GM18951 (cell line): ENCODE data around the gene CNTN4.

Experiments
- POLR2A ChIP-seq: IDR thresholded peaks from 4 replicates; pipeline ENCODE4 v1.6.1; 2011; ENCODE audit warnings: mild to moderate bottlenecking; ENCODE audit not compliant: insufficient read length, insufficient read depth; ENCODE audit errors: extremely low read depth
- in situ Hi-C: fragments of 300-500 bp; cut with MboI; formaldehyde crosslinking; loops from one replicate; pipeline ENCODE4 v1.12.0; 2022; ENCODE audit warnings: low sequenced_read_pairs, mixed read lengths, inconsistent platforms; ENCODE audit not compliant: unreplicated experiment

Gene CNTN4

DNA sequence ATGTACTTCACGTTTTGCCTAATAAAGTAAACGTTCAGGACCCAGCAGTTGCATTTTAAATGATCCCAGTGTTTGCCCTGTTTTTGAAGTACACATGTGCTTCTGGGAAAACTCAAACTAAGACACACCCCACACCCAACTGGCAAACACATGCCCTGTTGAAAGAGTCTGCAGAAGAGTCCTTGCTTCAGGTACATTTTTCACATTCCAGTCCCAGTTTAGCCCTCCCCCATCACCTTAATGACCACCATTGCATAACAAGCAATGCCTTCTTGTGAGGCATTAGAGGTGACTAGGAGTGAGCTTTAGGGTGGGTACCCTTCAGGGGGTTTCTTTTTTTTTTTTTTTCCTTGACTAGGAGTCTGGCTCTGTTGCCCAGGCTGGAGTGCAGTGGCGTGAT is 322.3 kb downstream of the CNTN4 start:
- in situ Hi-C loops = no loop called here
- TF ChIP-seq POLR2A = no peak

DNA sequence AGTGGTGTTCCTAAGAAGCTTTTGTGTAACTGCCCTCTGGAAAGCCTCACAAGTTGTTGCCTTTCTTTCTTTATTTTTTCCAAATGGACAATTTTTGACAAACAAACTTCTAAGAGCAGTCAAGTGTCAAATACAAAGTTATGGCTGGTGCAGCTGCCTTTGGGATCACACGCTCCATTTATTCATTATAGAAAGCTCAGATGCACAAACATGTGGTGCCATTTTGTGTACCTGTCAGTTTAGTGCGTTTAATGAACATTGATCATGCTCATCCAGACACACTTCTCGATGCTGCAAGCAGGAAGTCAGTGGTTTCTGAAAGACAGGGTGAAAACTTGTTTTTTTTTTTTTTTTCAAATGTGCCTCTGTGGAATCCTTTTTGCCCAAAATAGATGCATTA is 324.5 kb downstream of the CNTN4 start:
- TF ChIP-seq POLR2A = no peak
- in situ Hi-C loops = no loop called here

DNA sequence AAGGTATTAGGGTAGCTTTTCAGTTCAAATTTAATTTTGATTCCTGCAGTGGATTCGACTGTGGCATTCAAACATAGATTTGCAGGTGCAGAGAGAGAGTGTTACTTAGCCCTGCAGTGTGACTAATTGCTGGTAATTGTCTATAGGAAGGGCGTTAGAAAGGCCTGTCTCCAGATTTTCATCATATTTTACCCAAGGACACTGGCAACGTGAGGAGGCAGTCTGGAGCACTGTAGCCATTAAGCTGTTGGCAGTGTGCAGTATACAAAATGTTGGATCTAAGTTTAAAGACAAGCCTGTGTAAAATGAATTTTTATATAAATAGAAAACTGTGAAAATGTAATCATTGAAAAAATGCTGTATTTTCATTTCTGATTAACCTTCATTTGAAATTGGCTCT is 342.9 kb downstream of the CNTN4 start:
- in situ Hi-C loops = no loop called here
- no peak for TF ChIP-seq POLR2A

DNA sequence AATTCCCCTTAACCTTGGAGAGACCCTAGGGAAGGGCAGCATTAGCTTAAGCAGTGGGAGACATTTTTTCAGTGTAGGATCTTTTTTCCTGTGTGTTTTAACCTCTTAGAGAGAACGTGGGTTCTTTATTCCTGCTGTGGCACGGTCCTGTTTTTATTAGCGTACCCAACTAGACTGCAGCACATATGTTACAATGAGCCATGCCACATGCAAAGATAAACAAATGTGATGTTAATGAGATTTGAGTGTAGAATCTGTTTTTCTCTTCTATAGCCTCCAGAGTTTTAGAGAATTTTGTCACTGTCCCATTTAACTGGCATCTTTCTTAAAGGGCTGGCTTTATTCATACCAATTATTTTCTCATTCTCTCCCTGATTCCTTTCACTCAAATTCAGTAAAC is 347.5 kb downstream of the CNTN4 start:
- in situ Hi-C loops = no loop called here
- TF ChIP-seq POLR2A = no peak

DNA sequence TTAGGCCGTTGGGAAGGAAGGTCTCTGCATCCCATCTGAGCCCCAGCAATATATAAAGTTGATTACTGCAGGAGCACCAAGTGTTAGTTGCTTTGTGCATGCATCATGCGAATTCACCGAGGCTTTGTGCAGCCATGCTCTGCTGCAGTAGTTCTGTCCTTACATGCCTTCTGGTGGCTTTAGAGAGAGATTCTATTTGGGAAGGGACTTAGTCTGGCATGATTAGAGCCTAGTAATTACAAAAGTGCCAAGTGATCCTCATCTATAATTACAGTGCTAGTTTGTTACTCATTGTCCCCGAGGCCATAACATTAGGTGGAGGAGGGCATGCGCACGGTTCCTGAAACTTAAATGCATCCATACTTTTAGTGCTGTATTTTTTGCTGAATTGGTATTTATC is 353.6 kb downstream of the CNTN4 start:
- TF ChIP-seq POLR2A = no peak
- in situ Hi-C loops = no loop called here

DNA sequence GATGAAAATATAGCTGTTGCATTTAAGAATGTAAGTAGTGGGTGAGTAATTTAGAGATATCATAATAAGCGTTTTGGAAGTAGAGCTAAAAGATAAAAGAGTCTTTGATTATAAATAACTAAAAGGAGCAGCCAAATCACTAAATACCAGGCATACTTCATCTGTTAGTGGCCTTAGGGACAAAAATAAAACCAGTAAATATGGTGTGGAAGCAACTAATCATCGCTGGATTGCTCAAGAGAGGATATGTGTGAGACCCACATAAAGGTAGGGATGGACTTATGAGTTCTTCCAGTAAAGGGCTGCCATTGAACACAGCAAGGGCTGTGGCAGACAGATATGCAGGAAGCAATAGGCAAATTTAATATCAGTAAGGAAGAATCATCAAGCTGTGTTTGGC is 356.2 kb downstream of the CNTN4 start:
- in situ Hi-C loops = no loop called here
- TF ChIP-seq POLR2A = no peak

DNA sequence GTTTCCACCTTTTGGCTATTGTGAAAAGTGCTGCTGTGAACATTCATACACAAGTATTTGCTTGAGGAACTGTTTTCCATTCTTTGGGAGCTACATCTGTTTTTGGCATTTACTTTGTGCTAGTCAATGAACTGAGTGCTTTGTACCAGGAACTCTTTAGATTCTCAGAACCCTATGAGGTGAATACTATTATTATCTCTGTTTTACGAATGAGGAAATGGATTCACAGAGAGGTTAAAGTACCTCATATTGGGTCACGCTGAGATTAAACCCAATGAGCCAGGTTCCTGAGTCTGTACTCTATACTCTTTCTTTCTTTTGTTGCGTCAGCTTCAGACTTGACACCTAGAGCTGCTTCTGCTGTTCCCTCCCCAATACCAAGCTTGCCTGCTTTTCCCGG is 358.1 kb downstream of the CNTN4 start:
- no peak for TF ChIP-seq POLR2A
- in situ Hi-C loops = no loop called here

DNA sequence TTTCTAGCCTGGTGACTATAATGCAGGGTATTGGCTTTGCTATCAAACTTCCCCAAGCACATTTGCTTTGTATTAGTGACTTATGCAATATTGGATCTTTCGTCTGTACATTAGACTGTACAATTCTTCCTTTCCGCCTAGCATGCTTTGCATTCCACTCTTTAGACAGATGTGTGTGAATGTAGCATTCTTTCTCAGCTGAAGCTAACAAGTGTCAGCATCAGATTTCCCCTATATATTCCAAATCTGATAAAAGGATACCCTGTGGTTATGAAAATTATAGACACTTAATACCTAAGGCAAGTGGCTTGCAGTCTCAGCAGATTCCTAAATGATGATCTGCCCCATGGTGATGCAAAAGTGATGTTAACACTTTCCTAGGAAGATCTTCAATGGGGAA is 360.1 kb downstream of the CNTN4 start:
- in situ Hi-C loops = no loop called here

DNA sequence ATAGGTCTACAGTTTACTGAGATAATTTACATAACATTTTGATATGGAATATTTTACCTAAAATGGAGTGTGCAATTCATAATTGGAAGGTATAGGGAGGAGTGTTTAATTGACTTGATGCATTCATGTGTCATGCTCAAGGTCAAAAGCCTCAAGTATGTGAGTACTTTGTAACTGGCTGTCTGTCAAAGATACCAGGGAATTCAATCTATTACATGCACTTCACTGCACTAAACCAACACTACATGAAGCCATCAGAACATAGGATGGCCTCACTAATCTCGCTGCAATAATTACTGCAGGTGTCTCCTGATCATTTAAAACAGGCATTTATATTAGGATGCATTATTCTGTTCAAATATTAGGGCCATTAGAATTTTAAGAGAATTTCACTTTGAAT is 367.2 kb downstream of the CNTN4 start:
- no peak for TF ChIP-seq POLR2A
- in situ Hi-C loops = no loop called here

More for the DNA sequence above, 360.1 kb downstream of the CNTN4 start:
- no peak for TF ChIP-seq POLR2A

DNA sequence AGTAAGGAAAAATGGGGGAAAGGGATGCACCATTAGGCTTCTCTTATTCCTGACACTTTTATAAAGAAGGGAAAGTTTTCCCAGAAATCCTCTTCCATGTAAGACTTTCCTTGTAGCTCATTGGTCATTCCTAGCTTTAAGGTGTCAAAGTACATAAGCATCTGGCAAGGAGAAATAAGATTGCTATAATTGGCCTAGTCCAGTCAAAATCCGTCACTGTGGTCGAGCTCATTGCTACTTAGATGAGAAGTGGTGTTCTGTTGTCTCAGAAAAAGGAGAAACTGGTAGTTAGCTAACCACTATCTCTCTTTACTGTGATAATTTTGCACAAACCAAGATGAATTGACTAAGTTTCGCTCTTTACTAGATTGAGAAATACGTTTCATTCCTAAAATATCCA is 370.1 kb downstream of the CNTN4 start:
- in situ Hi-C loops = no loop called here
- TF ChIP-seq POLR2A = no peak

DNA sequence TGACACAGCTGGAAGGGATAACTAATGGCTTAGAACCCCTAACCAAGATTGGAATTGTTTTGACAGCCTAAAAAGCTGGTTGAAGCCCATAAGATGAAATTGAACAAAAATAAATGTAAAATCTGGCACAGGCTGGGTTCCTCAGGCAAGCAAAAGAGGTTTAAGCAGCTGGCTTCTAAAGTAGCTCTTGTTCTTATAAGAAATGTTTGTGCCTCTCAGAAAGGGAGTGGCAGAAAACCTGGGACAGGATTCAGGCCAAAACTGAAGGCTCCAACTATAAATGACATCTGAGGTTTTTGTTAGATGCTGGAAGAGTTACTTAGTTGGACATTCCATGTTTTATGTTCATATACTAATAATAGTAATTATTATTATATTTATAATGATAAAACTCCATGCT is 378.3 kb downstream of the CNTN4 start:
- in situ Hi-C loops = no loop called here

DNA sequence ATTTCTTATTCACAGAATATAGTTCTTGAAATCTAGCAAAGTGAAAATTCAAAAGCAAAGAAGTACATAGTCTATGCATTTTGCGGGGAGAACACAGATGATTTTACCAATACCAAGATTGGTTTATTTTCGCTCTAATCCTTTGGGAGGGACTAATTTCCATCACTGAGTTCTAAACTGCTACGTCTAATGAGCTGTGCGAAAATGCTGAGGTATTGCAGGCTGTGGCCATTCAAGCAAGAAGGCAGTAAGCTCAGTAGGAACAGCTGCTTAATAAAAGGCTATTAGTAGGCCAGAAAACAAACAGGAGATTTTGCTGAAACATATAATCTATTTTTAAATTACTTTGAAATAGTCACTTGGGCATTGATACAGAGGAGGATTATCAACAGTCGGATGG is 379.0 kb downstream of the CNTN4 start:
- TF ChIP-seq POLR2A = no peak
- in situ Hi-C loops = no loop called here

More for the DNA sequence above, 378.3 kb downstream of the CNTN4 start:
- no peak for TF ChIP-seq POLR2A

DNA sequence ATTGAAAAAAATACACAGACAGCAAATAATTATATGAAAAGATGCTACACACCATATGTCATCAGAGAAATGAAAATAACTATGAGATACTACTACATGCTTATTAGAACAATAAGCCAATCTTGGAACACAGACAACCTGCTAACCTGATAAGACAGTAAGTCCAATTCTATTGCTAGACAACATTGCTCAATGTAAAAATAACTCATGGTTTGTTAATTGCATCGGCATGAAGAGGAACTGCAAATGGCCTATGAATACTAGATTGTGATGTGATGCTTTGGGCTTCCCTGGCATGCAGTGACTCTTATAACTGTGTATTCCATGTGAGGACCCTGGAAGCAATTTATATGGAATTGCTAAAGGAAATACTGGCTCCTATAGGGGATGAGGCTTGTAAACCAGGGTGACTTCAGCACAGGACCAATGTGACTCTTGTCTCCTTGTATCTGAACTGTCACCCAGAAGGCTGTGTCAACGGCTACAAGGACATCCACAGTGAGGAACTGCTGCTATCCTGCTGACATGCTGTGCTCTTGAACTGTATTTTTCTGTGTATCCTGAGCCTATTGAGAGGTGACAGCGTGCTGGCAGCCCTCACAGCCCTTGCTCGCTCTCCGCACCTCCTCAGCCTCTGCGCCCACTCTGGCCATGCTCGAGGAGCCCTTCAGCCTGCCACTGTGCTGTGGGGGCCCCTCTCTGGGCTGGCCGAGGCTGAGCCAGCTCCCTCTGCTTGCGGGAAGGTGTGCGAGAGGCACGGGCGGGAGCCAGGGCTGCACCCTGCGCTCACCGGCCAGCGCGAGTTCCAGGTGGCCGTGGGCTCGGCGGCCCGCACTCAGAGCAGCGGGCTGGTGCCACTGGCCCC is 385.7 kb downstream of the CNTN4 start:
- in situ Hi-C loops = no loop called here

DNA sequence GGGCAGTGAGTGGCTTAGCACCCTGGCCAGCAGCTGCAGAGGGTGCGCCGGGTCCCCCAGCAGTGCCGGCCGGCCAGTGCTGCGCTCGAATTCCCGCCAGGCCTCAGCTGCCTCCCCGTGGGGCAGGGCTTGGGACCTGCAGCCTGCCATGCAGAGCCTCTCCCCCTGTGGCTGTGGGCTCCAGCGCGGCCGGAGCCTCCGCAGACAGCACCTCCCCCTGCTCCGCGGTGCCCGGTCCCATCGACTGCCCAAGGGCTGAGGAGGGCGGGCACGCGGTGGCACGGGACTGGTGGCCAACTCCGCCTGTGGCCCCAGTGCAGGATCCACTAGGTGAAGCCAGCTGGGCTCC is 386.3 kb downstream of the CNTN4 start:
- in situ Hi-C loops = no loop called here
- no peak for TF ChIP-seq POLR2A

More for the DNA sequence above, 385.7 kb downstream of the CNTN4 start:
- TF ChIP-seq POLR2A = no peak
